Measurements from ENCODE around the gene PID1.

GRCh38 chr2:229319558-229319957 is 48.5 kb upstream of the PID1 start:
- TF ChIP-seq CTCF (IDR thresholded peaks at IDR 0.05; ENCODE audit: low read depth, low read length, missing input control) (no peak), FOXA1 (IDR thresholded peaks at IDR 0.05) (no peak), MAX (IDR thresholded peaks at IDR 0.05) (no peak), REST (IDR thresholded peaks at IDR 0.05) (no peak), RAD21 (IDR thresholded peaks at IDR 0.05) (no peak), GABPA (IDR thresholded peaks at IDR 0.05 in 1 of 2, conservative IDR thresholded peaks at IDR 0.05 in 1 of 2) (no peak), HNF4G (IDR thresholded peaks at IDR 0.05) (no peak), ZBTB33 (IDR thresholded peaks at IDR 0.05) (no peak), EGR1 (IDR thresholded peaks at IDR 0.05; ENCODE audit: low read depth in 2 of 2) (no peak)
